ENCODE measurements around the gene HEG1. TPM values are rescaled to one million over a fixed set of nuclear protein-coding genes. Genes with fewer than 3 reads are reported as not detected.
A peak's percentile ranks its signal among the peaks of the same experiment; 100 is the strongest.

Gene HEG1
- total and polyA plus RNA-seq, 2 of the 4 experiments (the other 2 are of a cell fraction), result 25.6 to 43.4 TPM

GRCh38 chr3:125013095-125013494 lies 42.7 kb downstream of the HEG1 start:
- Histone ChIP-seq H2AK5ac (ENCODE audit: low read depth, low read length) (no peak overlapping the region; the same call in 1 of the 2 replicates), H3K18ac (ENCODE audit: low read depth, low read length) (no peak overlapping the region), H2AFZ (replicated peaks; ENCODE audit: low read length, poor library complexity) (no peak overlapping the region), H3K9me1 (ENCODE audit: insufficient read depth, low read length) (peaks cover 26% of the 10 kb centered on the region), H3K27ac (ENCODE audit: insufficient read depth, low read length) (no peak overlapping the region), H2BK120ac (ENCODE audit: low read depth, low read length) (no peak overlapping the region), H4K8ac (ENCODE audit: low read depth in 2 of 2, low read length in 2 of 2) (no peak overlapping the region), H3K4ac (ENCODE audit: low read depth, low read length) (peak overlapping the region; percentile 40; the same call in 1 of the 2 replicates), H3K9me3 (ENCODE audit: control insufficient read depth, insufficient read depth, low read length) (no peaks in the 10 kb centered on the region), H3K27me3 (ENCODE audit: control insufficient read depth, insufficient read depth, low read length) (no peaks in the 10 kb centered on the region), H3K23ac (ENCODE audit: low read depth, low read length) (no peak overlapping the region), H2BK20ac (ENCODE audit: low read depth, low read length) (no peak overlapping the region), H4K20me1 (ENCODE audit: insufficient read depth, low read length) (peaks cover 33% of the 10 kb centered on the region; the same call in 1 of the 2 replicates), H3K4me2 (ENCODE audit: low read depth, low read length) (no peak overlapping the region), H2AK9ac (replicated peaks; ENCODE audit: low read depth, low read length, poor library complexity) (no peak overlapping the region), H3K4me1 (ENCODE audit: control insufficient read depth, insufficient read depth, low read length) (peaks cover 4% of the 10 kb centered on the region; the same call in 1 of the 2 replicates), H3K56ac (ENCODE audit: extremely low read depth, insufficient read depth, low read length) (no peak overlapping the region), H4K5ac (ENCODE audit: low read depth, low read length) (no peak overlapping the region), H3K79me1 (ENCODE audit: low read depth in 1 of 2, low read length in 2 of 2) (peaks cover 30 to 58% of the 10 kb centered on the region in 2 experiments), H2BK15ac (ENCODE audit: low read depth, low read length) (no peak overlapping the region), H3K36me3 (ENCODE audit: control insufficient read depth, insufficient read depth, low read length) (peaks cover 71% of the 10 kb centered on the region), H3K9ac (ENCODE audit: low read depth, low read length) (no peak overlapping the region), H4K91ac (ENCODE audit: insufficient read depth, low read depth, low read length) (no peak overlapping the region), H2BK5ac (ENCODE audit: low read depth, low read length, poor library complexity, severe bottlenecking) (no peak overlapping the region), H3K4me3 (ENCODE audit: insufficient read depth, low read depth, low read length) (no peak overlapping the region), H3K14ac (replicated peaks; ENCODE audit: low read depth, low read length) (no peak overlapping the region)
- ChIA-PET CTCF (no interaction called here), POLR2A (ENCODE audit: unreplicated experiment) (no interaction called here)
- no peak for TF ChIP-seq MAZ (IDR thresholded peaks at IDR 0.05; ENCODE audit: borderline replicate concordance, low read depth, low read length)
- no peak for TF ChIP-seq POLR2A (IDR thresholded peaks at IDR 0.05; ENCODE audit: low read depth, low read length)
- DNase-seq (peak; percentile 28), ATAC-seq (ENCODE audit: low read depth) (peak; percentile 19; the same call in 1 of the 2 replicates)
- in situ Hi-C loops (cut with MboI; ENCODE audit: low sequenced_read_pairs) (no loop called here), intact Hi-C loops (cut with micrococcal nuclease) (no loop called here), dilution Hi-C loops (cut with HindIII; ENCODE audit: low sequenced_read_pairs, unreplicated experiment) (no loop called here)
- BruUV-seq (replicated peaks), result no TSS peak
- 100% methylated on average over 1 of the region's 1 CpG; no CpG with 5 or more reads in 1 of the 2 experiments for WGBS, 2 experiments (ENCODE audit: extremely low coverage in 2 of 2, insufficient read length in 1 of 2)
